Testis (tissue), 2 donors: ENCODE results near the gene FBXL13.

Experiments used
- POLR2A ChIP-seq: fragments of 450-650 bp; IDR thresholded peaks from one replicate; pipeline ENCODE4 v1.6.1; 2017; ENCODE audit warnings: antibody characterized with exemption, mild to moderate bottlenecking, moderate library complexity
- TF ChIP-seq, protein P1 (sequence below), 3 experiments: fragments of 450-650 bp in 2 of 3; fragments of 200-600 bp in 1 of 3; sonication (generic) in 1 of 3; IDR thresholded peaks; one replicate each; pipeline ENCODE4 v1.5.1; 2016 to 2019; ENCODE audit warnings: antibody characterized with exemption in 3 of 3, mild to moderate bottlenecking in 2 of 3, moderate library complexity in 1 of 3

GRCh38 chr7:102872460-102872859 is 202.1 kb downstream of the FBXL13 start:
- TF ChIP-seq, protein P1, sequence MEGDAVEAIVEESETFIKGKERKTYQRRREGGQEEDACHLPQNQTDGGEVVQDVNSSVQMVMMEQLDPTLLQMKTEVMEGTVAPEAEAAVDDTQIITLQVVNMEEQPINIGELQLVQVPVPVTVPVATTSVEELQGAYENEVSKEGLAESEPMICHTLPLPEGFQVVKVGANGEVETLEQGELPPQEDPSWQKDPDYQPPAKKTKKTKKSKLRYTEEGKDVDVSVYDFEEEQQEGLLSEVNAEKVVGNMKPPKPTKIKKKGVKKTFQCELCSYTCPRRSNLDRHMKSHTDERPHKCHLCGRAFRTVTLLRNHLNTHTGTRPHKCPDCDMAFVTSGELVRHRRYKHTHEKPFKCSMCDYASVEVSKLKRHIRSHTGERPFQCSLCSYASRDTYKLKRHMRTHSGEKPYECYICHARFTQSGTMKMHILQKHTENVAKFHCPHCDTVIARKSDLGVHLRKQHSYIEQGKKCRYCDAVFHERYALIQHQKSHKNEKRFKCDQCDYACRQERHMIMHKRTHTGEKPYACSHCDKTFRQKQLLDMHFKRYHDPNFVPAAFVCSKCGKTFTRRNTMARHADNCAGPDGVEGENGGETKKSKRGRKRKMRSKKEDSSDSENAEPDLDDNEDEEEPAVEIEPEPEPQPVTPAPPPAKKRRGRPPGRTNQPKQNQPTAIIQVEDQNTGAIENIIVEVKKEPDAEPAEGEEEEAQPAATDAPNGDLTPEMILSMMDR (IDR thresholded peaks at IDR 0.05) = no peak
- no peak for TF ChIP-seq POLR2A
